ENCODE results near the gene NUP188.
A peak's percentile ranks its signal among the peaks of the same experiment; 100 is the strongest.

Gene NUP188

GRCh38 chr9:129053020-129053419, 105.5 kb downstream of the NUP188 start:
- ChIA-PET POLR2A (no interaction called here), CTCF (no interaction called here)
- H3K36me3 ChIP-seq (ENCODE audit: control insufficient read depth in 2 of 2, insufficient read depth in 1 of 2, low read length in 2 of 2): peaks cover 0 to 35% of the 10 kb centered on the region in 2 experiments; a peak in 2 of 3 replicates
- H3K4me3 ChIP-seq (ENCODE audit: low read depth, low read length): no peak overlapping the region
- peak; percentile 96 for TF ChIP-seq ZNF664 (tag by site-specific recombination; IDR thresholded peaks at IDR 0.05)
- TF ChIP-seq ZBTB21 (tag by site-specific recombination; IDR thresholded peaks at IDR 0.05): no peak
- TF ChIP-seq ZNF837 (tag by site-specific recombination; IDR thresholded peaks at IDR 0.05): no peak
- no peak for TF ChIP-seq ZNF48 (tag by site-specific recombination; IDR thresholded peaks at IDR 0.05)
- TF ChIP-seq HIC1 (tag by site-specific recombination; IDR thresholded peaks at IDR 0.05): no peak
- H3K27ac ChIP-seq (ENCODE audit: extremely low read depth, low read depth, low read length): no peak overlapping the region
- no peaks in the 10 kb centered on the region for H3K9me3 ChIP-seq (ENCODE audit: control insufficient read depth, insufficient read depth, low read depth, low read length)
- no peaks in the 10 kb centered on the region for H3K4me1 ChIP-seq (ENCODE audit: control insufficient read depth, insufficient read depth, low read length)

GRCh38 chr9:129054163-129054851, 106.8 kb downstream of the NUP188 start:
- no peak overlapping the region for H3K4me3 ChIP-seq (ENCODE audit: low read depth, low read length)
- H3K36me3 ChIP-seq (ENCODE audit: control insufficient read depth in 2 of 2, insufficient read depth in 1 of 2, low read length in 2 of 2): peaks cover 0 to 29% of the 10 kb centered on the region in 2 experiments; a peak in 2 of 3 replicates
- no peak overlapping the region for H3K27ac ChIP-seq (ENCODE audit: extremely low read depth, low read depth, low read length)
- no peaks in the 10 kb centered on the region for H3K9me3 ChIP-seq (ENCODE audit: control insufficient read depth, insufficient read depth, low read depth, low read length)
- ChIA-PET POLR2A (no interaction called here), CTCF (interaction anchor here (0.8 to 1.0 kb wide), 2 partner anchors 26 to 47 kb away, joined by 3 to 4 read pairs; partner anchors contain the start of gene SH3GLB2)
- H3K4me1 ChIP-seq (ENCODE audit: control insufficient read depth, insufficient read depth, low read length): no peaks in the 10 kb centered on the region
- TF ChIP-seq ZNF449 (tag by site-specific recombination; IDR thresholded peaks at IDR 0.05): peak; percentile 50; the same call in 1 of the 2 replicates
- TF ChIP-seq ZNF112 (tag by site-specific recombination; IDR thresholded peaks at IDR 0.05): no peak
- TF ChIP-seq ZNF175 (tag by site-specific recombination; IDR thresholded peaks at IDR 0.05): no peak
- no peak for TF ChIP-seq ZBTB17 (tag by site-specific recombination; IDR thresholded peaks at IDR 0.05)

Data from HEK293 (cell line).